HFFc6 (cell line): ENCODE data around the gene C19orf73. TPM values are rescaled to one million over a fixed set of nuclear protein-coding genes. Genes with fewer than 3 reads are reported as not detected.
"Not testable (repeated sequence)": the region's sequence is repeated elsewhere in the genome, so short reads cannot be mapped to it uniquely, and the experiment has no call there.

Experiments
- DNase-seq: peaks from one replicate; pipeline ENCODE4 v3.0.0-alpha.2; 2018
- H3K27ac Mint-ChIP-seq: 2 replicates; pipeline ENCODE4 v1.8.0; 2020; ENCODE audit warnings: mild to moderate bottlenecking, mixed read lengths
- H3K27me3 Mint-ChIP-seq: 2 replicates; pipeline ENCODE4 v1.8.0; 2021; ENCODE audit warnings: mild to moderate bottlenecking, moderate library complexity, mixed read lengths; ENCODE audit not compliant: insufficient read depth
- H3K36me3 Mint-ChIP-seq: 2 replicates; pipeline ENCODE4 v1.8.0; 2021; ENCODE audit warnings: low read depth, mixed read lengths
- H3K4me1 Mint-ChIP-seq: 2 replicates; pipeline ENCODE4 v1.8.0; 2020; ENCODE audit warnings: low read depth, mixed read lengths
- H3K4me3 Mint-ChIP-seq: 2 replicates; pipeline ENCODE4 v1.8.0; 2020; ENCODE audit warnings: mild to moderate bottlenecking, moderate library complexity, mixed read lengths
- H3K9me3 Mint-ChIP-seq: 2 replicates; pipeline ENCODE4 v1.8.0; 2020; ENCODE audit warnings: mild to moderate bottlenecking, mixed read lengths
- CTCF ChIP-seq: fragments of 200-600 bp; sonication (generic); IDR thresholded peaks from 2 replicates; pipeline ENCODE4 v1.5.0; 2021; ENCODE audit warnings: antibody characterized with exemption, mild to moderate bottlenecking
- total RNA-seq, 6 experiments: library from RNA; stranded (reverse); fragmentation: NEBNext Ultra II Directional; extraction: Animal tissue kit (Norgen Biotek cat#: 25700); gene quantifications; 2 replicates in 1 of 6; 3 replicates in 5 of 6; pipeline ENCODE4 v1.2.3, GENCODE V29; 2021

Gene C19orf73
- total RNA-seq, 6 experiments from 2014 or later, result 0.60 to 1.1 (median 0.71) TPM

DNA sequence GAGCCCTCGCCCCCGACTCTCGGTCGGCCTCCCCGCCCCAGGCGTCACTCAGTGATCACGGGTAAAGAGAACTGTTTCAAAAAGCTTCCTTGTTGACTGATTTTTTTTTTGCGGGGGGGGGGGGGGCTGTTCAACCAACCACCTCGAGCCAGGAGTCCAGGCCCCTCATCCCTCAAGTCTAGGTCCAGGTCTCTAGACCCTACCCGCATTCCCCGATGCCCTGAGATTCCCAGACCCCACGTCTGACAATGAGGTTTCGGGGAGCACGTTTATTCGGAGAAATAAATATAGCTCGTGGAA lies 32.0 kb upstream of the C19orf73 start:
- no peaks in the 10 kb centered on the region; the same call in 1 of the 2 replicates for H3K9me3 Mint-ChIP-seq
- DNase-seq, result no peak
- H3K27me3 Mint-ChIP-seq, result peaks cover 10% of the 10 kb centered on the region
- peaks cover 11% of the 10 kb centered on the region for H3K36me3 Mint-ChIP-seq
- no peak overlapping the region for H3K4me3 Mint-ChIP-seq
- H3K4me1 Mint-ChIP-seq, result peaks cover 18% of the 10 kb centered on the region
- no peak overlapping the region for H3K27ac Mint-ChIP-seq
- no peak for TF ChIP-seq CTCF

GRCh38 chr19:49150106-49150943 lies 31.4 kb upstream of the C19orf73 start:
- peak; percentile 68 for DNase-seq
- peaks cover 10% of the 10 kb centered on the region for H3K27me3 Mint-ChIP-seq
- no peaks in the 10 kb centered on the region; the same call in 1 of the 2 replicates for H3K9me3 Mint-ChIP-seq
- peaks cover 11% of the 10 kb centered on the region for H3K36me3 Mint-ChIP-seq
- peak overlapping the region; percentile 76 for H3K27ac Mint-ChIP-seq
- no peak for TF ChIP-seq CTCF
- H3K4me1 Mint-ChIP-seq, result peaks cover 24% of the 10 kb centered on the region
- H3K4me3 Mint-ChIP-seq, result peak overlapping the region; percentile 93

GRCh38 chr19:49149652-49150105 lies 30.7 kb upstream of the C19orf73 start:
- Mint-ChIP-seq H3K36me3 (peaks cover 8% of the 10 kb centered on the region), H3K4me3 (peak overlapping the region; percentile 93), H3K27ac (peak overlapping the region; percentile 76), H3K27me3 (peaks cover 10% of the 10 kb centered on the region), H3K9me3 (no peaks in the 10 kb centered on the region; the same call in 1 of the 2 replicates), H3K4me1 (peaks cover 26% of the 10 kb centered on the region)
- peak; percentile 66 for DNase-seq
- TF ChIP-seq CTCF, result 0 out of 2 replicates have a peak, but pooled peaks have one; percentile 14

DNA sequence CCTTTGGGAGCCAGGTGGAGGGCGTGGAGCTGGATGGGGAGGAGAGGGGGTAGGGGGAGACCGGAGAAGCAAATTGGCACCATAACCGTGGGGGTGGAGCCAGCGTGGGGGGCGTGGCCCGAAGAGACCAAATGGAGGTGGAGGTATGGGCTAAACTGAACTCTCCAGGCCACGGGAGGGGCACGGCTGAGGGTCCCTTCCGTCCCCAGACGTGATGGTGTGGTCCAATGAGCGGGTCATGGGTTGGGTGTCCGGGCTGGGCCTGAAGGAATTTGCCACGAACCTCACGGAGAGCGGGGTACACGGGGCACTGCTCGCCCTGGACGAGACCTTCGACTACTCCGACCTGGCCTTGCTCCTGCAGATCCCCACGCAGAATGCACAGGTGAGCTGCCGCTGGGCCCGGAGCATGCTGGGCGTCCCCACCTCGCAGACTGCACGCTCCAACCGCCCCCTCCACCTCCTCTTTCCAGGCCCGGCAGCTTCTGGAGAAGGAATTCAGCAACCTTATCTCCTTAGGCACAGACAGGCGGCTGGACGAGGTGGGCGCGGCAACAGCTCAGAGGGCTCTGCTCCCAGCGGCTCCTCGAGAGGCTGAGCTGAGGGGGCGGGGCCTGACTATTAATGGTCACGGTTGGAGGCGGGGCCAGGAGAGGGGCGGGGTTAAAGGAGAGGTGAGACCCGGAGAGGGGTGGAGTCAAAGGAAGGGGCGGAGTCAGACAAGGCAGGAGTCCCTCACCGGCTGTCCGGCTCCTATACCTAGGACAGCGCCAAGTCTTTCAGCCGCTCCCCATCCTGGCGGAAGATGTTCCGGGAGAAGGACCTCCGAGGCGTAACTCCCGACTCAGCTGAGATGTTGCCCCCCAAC lies 30.1 kb upstream of the C19orf73 start:
- peak; percentile 89 for DNase-seq
- peak overlapping the region; percentile 93 for H3K4me3 Mint-ChIP-seq
- peaks cover 10% of the 10 kb centered on the region for H3K27me3 Mint-ChIP-seq
- no peaks in the 10 kb centered on the region; the same call in 1 of the 2 replicates for H3K9me3 Mint-ChIP-seq
- no peak for TF ChIP-seq CTCF
- H3K27ac Mint-ChIP-seq, result 0 out of 2 replicates have a peak overlapping the region, but pooled peaks have one; percentile 31
- peaks cover 26% of the 10 kb centered on the region for H3K4me1 Mint-ChIP-seq
- peaks cover 2% of the 10 kb centered on the region; the same call in 1 of the 2 replicates for H3K36me3 Mint-ChIP-seq

DNA sequence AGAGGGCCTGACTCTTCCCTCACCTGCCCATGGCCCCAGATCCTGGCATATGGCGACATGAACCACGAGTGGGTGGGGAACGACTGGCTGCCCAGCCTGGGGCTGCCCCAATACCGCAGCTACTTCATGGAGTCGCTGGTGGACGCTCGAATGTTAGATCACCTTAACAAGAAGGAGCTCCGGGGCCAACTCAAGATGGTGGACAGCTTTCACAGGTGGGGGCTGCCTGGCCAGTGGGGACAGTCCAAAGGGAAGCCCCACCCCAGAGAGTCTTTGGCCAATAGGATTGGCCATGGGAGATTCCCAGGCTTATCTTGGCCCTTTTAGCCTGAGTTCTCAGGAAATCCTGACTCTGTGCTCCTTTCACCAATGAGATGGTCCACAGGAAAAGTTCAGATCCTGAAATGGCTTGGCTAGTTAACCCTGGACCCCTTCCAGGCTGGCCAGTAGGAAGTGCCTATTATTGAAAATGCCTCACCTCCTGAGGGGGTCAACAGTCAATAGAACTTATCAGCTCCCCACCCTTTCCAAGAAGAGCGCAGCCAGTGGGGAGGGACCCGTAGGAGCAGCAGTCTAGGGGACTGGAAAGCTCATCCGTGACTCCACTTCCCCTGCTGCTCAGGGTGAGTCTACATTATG lies 29.2 kb upstream of the C19orf73 start:
- no peaks in the 10 kb centered on the region; the same call in 1 of the 2 replicates for H3K9me3 Mint-ChIP-seq
- no peak overlapping the region for H3K27ac Mint-ChIP-seq
- peaks cover 28% of the 10 kb centered on the region for H3K4me1 Mint-ChIP-seq
- H3K27me3 Mint-ChIP-seq, result peaks cover 4% of the 10 kb centered on the region
- H3K4me3 Mint-ChIP-seq, result peak overlapping the region; percentile 30; the same call in 1 of the 2 replicates
- no peaks in the 10 kb centered on the region for H3K36me3 Mint-ChIP-seq
- no peak for DNase-seq
- no peak for TF ChIP-seq CTCF

GRCh38 chr19:49146408-49146770 lies 27.4 kb upstream of the C19orf73 start:
- peak overlapping the region; percentile 63; the same call in 1 of the 2 replicates for H3K4me3 Mint-ChIP-seq
- not testable (repeated sequence) for H3K36me3 Mint-ChIP-seq, H3K27me3 Mint-ChIP-seq, H3K27ac Mint-ChIP-seq, H3K9me3 Mint-ChIP-seq, DNase-seq
- H3K4me1 Mint-ChIP-seq, result peaks cover 37% of the 10 kb centered on the region
